Keratinocyte (primary cell): ENCODE measurements around the gene GLT8D2. TPM values are rescaled to one million over a fixed set of nuclear protein-coding genes. Genes with fewer than 3 reads are reported as not detected.

Experiments
- DNase-seq: peaks from one replicate; pipeline ENCODE4 v3.0.0-alpha.2; 2011; ENCODE audit warnings: low read depth, missing footprints, low spot score
- FAIRE-seq: peaks from 2 replicates; lab custom pipeline; 2011; peaks lifted over from hg19 to GRCh38; lab: Jason Lieb, UNC
- H2AFZ ChIP-seq: 2 replicates; pipeline ENCODE4 v1.6.0; 2012; ENCODE audit warnings: low read length, control low read depth, inconsistent platforms; ENCODE audit not compliant: control insufficient read depth
- H3K27ac ChIP-seq: 2 replicates; pipeline ENCODE4 v1.5.1; 2011; ENCODE audit warnings: low read length; ENCODE audit not compliant: control insufficient read depth, insufficient read depth
- H3K27me3 ChIP-seq: 3 replicates; pipeline ENCODE4 v1.6.0; 2011; ENCODE audit warnings: low read length; ENCODE audit not compliant: control insufficient read depth, insufficient read depth; ENCODE audit errors: extremely low read depth
- H3K36me3 ChIP-seq, 2 experiments: 2 replicates in 1 of 2; 3 replicates in 1 of 2; pipeline ENCODE4 v1.5.1; 2011; ENCODE audit warnings: low read length in 2 of 2, mild to moderate bottlenecking in 1 of 2; ENCODE audit not compliant: control insufficient read depth in 2 of 2, insufficient read depth in 2 of 2; ENCODE audit errors: extremely low read depth in 1 of 2
- H3K4me1 ChIP-seq: 3 replicates; pipeline ENCODE4 v1.5.1; 2011; ENCODE audit warnings: low read length; ENCODE audit not compliant: control insufficient read depth, insufficient read depth; ENCODE audit errors: extremely low read depth
- H3K4me2 ChIP-seq: 3 replicates; pipeline ENCODE4 v1.6.0; 2011; ENCODE audit warnings: low read depth, low read length; ENCODE audit not compliant: control insufficient read depth, insufficient read depth; ENCODE audit errors: extremely low read depth
- H3K4me3 ChIP-seq, 3 experiments: fragments of 200-600 bp in 1 of 3; sonication (generic) in 1 of 3; 2 replicates in 2 of 3; 3 replicates in 1 of 3; pipeline ENCODE4 v1.5.1; 2011 to 2016; ENCODE audit warnings: low read length in 3 of 3, mild to moderate bottlenecking in 3 of 3, control low read depth in 2 of 3, inconsistent platforms in 1 of 3, low read depth in 1 of 3, mixed read lengths in 1 of 3, mixed run types in 1 of 3, moderate library complexity in 1 of 3; ENCODE audit not compliant: control insufficient read depth in 2 of 3, insufficient read depth in 2 of 3; ENCODE audit errors: extremely low read depth in 1 of 3
- H3K79me2 ChIP-seq: 2 replicates; pipeline ENCODE4 v1.6.0; 2012; ENCODE audit warnings: low read length; ENCODE audit not compliant: control insufficient read depth, insufficient read depth
- H3K9ac ChIP-seq: 3 replicates; pipeline ENCODE4 v1.6.0; 2011; ENCODE audit warnings: low read length; ENCODE audit not compliant: control insufficient read depth, insufficient read depth; ENCODE audit errors: extremely low read depth
- H3K9me1 ChIP-seq: 3 replicates; pipeline ENCODE4 v1.6.0; 2011; ENCODE audit warnings: low read length; ENCODE audit not compliant: control insufficient read depth, insufficient read depth; ENCODE audit errors: extremely low read depth
- H3K9me3 ChIP-seq: 2 replicates; pipeline ENCODE4 v1.5.1; 2012; ENCODE audit warnings: low read depth, low read length; ENCODE audit not compliant: control insufficient read depth
- H4K20me1 ChIP-seq: 3 replicates; pipeline ENCODE4 v1.6.0; 2011; ENCODE audit warnings: low read length; ENCODE audit not compliant: control insufficient read depth, insufficient read depth; ENCODE audit errors: extremely low read depth
- EZH2 ChIP-seq: IDR thresholded peaks from one replicate; pipeline ENCODE4 v1.6.1; 2012; ENCODE audit warnings: inconsistent platforms, mild to moderate bottlenecking, low read length, moderate library complexity
- dilution Hi-C: fragments of 300-500 bp; cut with MboI; formaldehyde crosslinking; loops from one replicate; pipeline ENCODE4 v1.7.0; 2020; ENCODE audit warnings: low sequenced_read_pairs; ENCODE audit not compliant: extremely low pct_ligation_motif_present
- polyA plus RNA-seq, 5 experiments: library from polyadenylated mRNA; depleted of rRNA in 3 of 5; stranded (reverse) in 3 of 5; stranded (forward) in 1 of 5; unstranded in 1 of 5; fragments of >200 nt; gene quantifications; 1 replicate in 1 of 5; 2 replicates in 3 of 5; 3 replicates in 1 of 5; pipeline versions ENCODE4 v1.2.1 to v1.2.3, GENCODE V29; 2011 to 2012; ENCODE audit warnings: missing spikeins in 2 of 5, low read depth in 1 of 5, low replicate concordance in 1 of 5
- TF ChIP-seq, protein P1 (sequence below), 3 experiments: IDR thresholded peaks in 1 of 3; conservative IDR thresholded peaks in 1 of 3; optimal IDR thresholded peaks in 1 of 3; 2 replicates in 2 of 3; 3 replicates in 1 of 3; pipeline versions ENCODE3 to v1.5.1; 2011; ENCODE audit warnings: low read length in 3 of 3, mild to moderate bottlenecking in 3 of 3, moderate library complexity in 2 of 3, control low read depth in 1 of 3, inconsistent platforms in 1 of 3; ENCODE audit not compliant: insufficient read depth in 2 of 3; ENCODE audit errors: extremely low read depth in 1 of 3

GLT8D2 gene
- polyA plus RNA-seq, 1 donor (not counting 4 experiments of a cell fraction or from before 2014, with no cell fraction given) = 1.4 TPM

DNA sequence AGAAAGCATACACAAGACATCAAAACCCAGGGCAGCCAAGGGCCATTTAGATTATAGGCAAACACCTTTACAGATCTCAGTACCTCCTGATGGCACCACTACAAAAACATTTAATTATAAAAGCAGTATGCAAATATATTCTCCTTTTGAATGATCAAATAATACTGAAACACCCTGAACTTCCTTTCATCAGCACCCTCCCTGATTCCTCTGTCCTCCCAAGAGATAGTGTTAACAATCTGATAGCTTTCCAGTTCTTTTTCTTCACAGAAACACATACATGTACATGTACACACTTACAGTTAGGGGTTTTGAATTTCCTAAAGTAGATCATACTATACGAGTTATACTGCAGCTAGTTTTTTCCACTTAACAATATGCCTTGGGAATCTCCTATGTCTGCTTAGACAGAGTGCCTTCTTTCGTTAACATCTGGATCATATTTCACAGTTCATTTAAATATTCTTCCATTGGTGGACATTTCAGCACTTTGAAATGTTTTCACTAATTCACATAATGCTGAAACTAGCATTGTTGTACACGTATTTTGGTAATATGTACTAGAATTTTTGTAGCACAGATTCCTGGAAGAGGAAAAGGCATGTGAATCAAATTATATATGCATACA is 49.1 kb downstream of the GLT8D2 start:
- Histone ChIP-seq H3K4me2 (no peak overlapping the region), H2AFZ (no peak overlapping the region), H3K9me1 (no peaks in the 10 kb centered on the region), H3K4me1 (no peaks in the 10 kb centered on the region), H3K36me3 (no peaks in the 10 kb centered on the region), H3K27me3 (peaks cover 4% of the 10 kb centered on the region), H4K20me1 (no peaks in the 10 kb centered on the region), H3K27ac (no peak overlapping the region), H3K9ac (no peak overlapping the region), H3K79me2 (no peaks in the 10 kb centered on the region), H3K9me3 (no peaks in the 10 kb centered on the region), H3K4me3 (no peak overlapping the region)
- no peak for FAIRE-seq
- dilution Hi-C loops = no loop called here
- no peak for DNase-seq
- no peak for TF ChIP-seq EZH2
- TF ChIP-seq, protein P1, sequence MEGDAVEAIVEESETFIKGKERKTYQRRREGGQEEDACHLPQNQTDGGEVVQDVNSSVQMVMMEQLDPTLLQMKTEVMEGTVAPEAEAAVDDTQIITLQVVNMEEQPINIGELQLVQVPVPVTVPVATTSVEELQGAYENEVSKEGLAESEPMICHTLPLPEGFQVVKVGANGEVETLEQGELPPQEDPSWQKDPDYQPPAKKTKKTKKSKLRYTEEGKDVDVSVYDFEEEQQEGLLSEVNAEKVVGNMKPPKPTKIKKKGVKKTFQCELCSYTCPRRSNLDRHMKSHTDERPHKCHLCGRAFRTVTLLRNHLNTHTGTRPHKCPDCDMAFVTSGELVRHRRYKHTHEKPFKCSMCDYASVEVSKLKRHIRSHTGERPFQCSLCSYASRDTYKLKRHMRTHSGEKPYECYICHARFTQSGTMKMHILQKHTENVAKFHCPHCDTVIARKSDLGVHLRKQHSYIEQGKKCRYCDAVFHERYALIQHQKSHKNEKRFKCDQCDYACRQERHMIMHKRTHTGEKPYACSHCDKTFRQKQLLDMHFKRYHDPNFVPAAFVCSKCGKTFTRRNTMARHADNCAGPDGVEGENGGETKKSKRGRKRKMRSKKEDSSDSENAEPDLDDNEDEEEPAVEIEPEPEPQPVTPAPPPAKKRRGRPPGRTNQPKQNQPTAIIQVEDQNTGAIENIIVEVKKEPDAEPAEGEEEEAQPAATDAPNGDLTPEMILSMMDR (optimal IDR thresholded peaks at IDR 0.05 in 1 of 3, IDR thresholded peaks at IDR 0.05 in 1 of 3, conservative IDR thresholded peaks at IDR 0.05 in 1 of 3; ENCODE audit: extremely low read depth in 1 of 3, insufficient read depth in 2 of 3, low read length in 3 of 3) = no peak

DNA sequence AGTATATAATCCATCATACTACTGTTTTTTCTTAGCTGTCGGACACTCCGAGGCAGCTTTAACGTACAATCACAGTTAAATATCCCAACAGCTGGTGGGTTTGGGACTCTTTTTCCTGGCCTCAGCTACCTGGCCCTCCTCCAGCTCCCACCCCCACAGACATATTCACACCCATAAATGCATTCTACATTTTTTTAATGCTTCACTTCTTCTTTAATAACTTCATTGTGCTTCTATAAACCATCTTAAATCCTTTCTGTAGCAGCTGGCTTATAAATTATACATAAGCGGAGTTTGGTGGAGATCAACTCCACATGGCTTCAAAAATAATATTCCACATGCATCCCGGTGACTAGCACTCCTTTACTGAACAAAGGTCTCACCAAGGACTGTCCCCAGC is 51.0 kb downstream of the GLT8D2 start:
- H2AFZ ChIP-seq = no peak overlapping the region
- no peak overlapping the region for H3K4me3 ChIP-seq
- no peaks in the 10 kb centered on the region for H3K4me1 ChIP-seq
- no peaks in the 10 kb centered on the region for H3K9me1 ChIP-seq
- FAIRE-seq (no peak), DNase-seq (no peak)
- H3K27me3 ChIP-seq = peaks cover 4% of the 10 kb centered on the region
- dilution Hi-C loops = no loop called here
- no peak overlapping the region for H3K9ac ChIP-seq
- no peaks in the 10 kb centered on the region for H3K79me2 ChIP-seq
- H3K36me3 ChIP-seq = no peaks in the 10 kb centered on the region
- H4K20me1 ChIP-seq = no peaks in the 10 kb centered on the region
- TF ChIP-seq, protein P1 (optimal IDR thresholded peaks at IDR 0.05 in 1 of 3, IDR thresholded peaks at IDR 0.05 in 1 of 3, conservative IDR thresholded peaks at IDR 0.05 in 1 of 3; ENCODE audit: extremely low read depth in 1 of 3, insufficient read depth in 2 of 3, low read length in 3 of 3) = no peak
- TF ChIP-seq EZH2 = no peak
- H3K27ac ChIP-seq = no peak overlapping the region
- no peak overlapping the region for H3K4me2 ChIP-seq
- H3K9me3 ChIP-seq = no peaks in the 10 kb centered on the region
